Hepatocyte (in vitro differentiated cells): ENCODE measurements around the gene CHST1.

Experiments used
- CTCF ChIP-seq: fragments of 200-600 bp; sonication (generic); IDR thresholded peaks from 2 replicates; pipeline ENCODE4 v1.5.1; 2016; ENCODE audit warnings: antibody characterized with exemption, mild to moderate bottlenecking; ENCODE audit not compliant: poor library complexity
- EZH2 ChIP-seq: fragments of 200-600 bp; sonication (generic); IDR thresholded peaks from 2 replicates; pipeline ENCODE4 v1.6.1; 2016; ENCODE audit warnings: antibody characterized with exemption, mild to moderate bottlenecking, borderline replicate concordance

DNA sequence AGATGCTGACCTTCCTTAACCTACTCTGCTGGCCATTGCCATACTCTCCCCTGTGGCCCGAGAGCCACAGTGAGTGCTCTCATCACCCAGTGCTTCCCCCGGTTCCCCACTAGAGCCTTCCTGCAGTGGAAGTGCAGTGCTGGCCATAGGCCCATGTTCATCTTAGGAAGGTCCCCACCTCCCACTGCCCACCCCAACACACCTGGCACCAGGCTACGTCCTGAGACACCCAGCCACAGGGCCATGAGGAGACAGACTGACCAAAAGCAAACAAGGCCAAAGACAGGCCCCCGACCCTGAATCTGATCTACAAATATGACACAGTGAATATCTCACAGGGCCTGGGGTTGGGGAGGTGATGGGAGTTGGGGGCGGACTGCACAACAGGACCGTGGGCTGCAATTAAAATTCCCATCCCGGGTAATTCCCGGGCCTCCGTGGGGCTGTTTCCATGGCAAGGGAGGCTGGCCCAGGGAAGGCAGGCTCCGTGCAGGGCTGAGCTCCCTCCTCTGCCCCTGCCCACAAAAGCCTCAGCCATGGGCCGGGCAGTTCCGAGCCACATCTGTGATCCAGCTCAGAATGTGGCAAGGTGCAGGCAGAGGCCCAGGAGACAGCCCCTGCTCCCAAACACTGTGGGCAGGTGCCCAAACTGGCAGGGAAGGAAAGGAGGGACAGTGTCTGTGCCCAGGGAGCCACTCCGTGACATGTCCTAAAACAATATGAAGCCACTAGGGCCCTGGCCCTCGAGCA is 5.1 kb upstream of the CHST1 start:
- TF ChIP-seq CTCF, result no peak
- TF ChIP-seq EZH2, result no peak
